Myocyte (in vitro differentiated cells): ENCODE results near the gene LRP2BP. TPM values are rescaled to one million over a fixed set of nuclear protein-coding genes. Genes with fewer than 3 reads are reported as not detected.

ENCODE experiments used
- DNase-seq: peaks from one replicate; pipeline ENCODE4 v3.0.0-alpha.2; 2012; ENCODE audit warnings: low read depth
- total RNA-seq: library from RNA; depleted of rRNA; stranded (reverse); fragments of >200 nt; gene quantifications from 2 replicates; pipeline ENCODE4 v1.2.3, GENCODE V29; 2014

LRP2BP gene
- total RNA-seq, 1 donor from 2014 or later: 1.3 TPM

DNA sequence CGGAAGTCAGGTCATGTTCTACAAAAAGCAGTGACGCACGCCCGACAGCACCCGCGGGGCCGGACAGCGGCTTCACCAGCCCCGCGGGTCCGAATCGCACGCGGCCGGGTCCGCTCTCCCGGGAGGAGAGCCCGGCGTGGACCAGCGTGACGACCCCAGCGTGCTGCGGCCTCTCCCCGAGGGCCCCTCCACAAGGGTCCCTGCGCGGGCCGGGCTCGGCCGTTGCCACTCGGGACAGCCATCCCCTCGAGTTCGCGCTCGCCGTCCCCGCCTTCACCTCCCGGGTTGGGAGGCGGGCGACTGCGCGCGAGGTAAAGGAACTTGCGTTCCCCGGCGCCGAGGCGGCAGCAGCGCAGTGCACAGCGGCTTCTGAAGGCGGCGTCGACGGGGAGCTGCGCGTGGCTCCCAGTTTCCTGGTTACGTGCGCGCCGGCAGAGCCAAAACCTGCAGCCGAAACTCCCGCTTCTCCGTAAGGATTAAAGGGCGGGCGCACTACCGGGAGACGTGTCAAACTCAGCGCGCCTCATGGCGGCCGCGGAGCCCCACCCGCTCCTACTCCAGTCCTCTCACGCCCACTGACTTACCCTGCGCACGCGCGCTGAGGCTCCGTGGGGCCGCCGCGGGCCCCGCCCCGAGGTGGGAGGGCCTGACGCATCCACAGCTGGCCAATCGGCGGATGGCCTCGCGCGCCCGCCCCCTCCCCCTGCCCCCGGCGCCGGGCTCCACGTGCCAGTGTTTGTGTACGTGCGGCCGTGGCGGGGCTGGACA, 416 bp upstream of the LRP2BP start:
- DNase-seq: peak; percentile 98

DNA sequence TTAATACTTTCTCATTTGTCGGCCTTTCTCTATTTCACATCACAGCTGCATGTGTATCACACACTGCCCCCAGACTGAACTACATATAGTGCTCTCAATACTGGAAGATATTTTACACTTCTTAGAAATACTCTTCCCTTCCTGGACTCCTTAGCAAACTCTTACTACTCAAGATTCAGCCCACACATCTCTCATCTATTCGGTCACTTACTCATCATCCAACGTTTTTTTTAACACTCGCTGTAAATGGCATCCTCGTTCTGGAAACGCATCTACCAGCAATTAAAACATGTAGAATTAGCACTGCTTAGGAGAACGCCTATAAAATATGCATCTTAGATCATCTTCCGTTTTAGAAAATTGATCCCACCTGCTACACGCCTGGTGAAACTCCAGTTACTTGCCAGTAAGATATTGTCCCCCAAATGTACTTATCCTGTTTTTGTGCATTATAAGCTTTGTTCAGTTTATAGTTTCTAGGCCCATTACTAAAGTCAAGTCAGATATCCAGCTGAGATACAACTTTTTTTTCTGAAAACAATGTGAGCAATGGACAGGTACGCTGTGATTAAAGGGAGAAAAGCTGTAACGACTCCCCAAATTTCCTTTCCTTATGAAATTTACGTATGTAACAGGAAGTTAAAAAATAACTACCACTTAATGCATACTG, 1.0 kb downstream of the LRP2BP start:
- no peak for DNase-seq

DNA sequence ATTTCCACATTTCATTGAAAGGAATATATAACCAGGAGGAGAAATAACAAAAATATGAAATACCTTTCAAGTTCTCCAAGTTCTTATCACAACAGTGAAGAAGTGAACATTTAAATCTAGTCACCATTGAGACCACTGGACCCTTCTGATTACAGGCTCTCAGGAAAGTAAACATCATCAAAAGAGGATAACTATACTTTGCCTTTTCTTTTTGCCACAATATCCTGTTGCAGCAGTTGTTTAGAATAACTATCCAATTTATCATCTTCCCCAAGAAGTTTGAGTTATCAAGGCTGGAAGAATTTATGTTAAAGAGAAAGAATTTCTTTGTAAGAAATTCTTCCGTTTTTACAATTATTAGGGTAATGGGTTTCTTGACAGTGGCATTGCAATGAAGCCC, 3.6 kb downstream of the LRP2BP start:
- no peak for DNase-seq

DNA sequence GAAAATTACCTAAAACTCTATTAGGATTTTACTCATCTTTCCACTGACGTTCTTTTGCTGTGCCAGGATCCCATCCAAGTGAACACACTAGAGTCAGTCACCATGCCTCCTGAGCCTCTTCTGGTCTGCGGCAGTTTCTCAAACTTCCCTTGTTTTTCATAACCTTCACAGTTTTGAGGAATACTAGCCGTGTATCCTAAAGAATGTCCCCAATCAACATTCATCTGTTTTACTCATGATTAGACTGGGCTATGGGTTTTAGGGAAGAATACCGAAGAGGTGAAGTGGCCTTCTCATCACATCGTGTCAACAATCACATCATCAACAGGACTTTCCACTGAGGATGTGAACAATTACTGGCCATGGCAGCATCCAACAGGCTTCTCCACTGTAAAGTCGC, 4.8 kb downstream of the LRP2BP start:
- no peak for DNase-seq

DNA sequence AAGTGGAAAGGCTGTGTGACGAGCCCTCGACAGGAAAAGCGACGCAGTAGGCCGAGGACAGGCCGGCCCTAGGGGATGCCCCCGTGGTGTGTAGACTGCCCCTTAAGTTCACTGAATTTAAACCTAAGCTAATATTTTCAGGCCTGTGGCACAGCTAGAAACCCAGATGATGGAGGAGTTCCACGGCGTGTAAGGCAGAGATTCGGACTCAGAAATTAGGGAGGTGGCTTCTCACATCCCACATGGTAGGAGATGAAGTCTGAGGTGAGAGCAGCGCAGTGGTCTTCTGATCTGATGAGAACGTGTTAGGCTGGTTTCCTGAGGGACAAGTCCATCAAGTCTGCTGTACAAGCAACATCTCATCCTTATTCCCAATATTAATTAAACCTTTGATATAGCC, 7.8 kb downstream of the LRP2BP start:
- no peak for DNase-seq

DNA sequence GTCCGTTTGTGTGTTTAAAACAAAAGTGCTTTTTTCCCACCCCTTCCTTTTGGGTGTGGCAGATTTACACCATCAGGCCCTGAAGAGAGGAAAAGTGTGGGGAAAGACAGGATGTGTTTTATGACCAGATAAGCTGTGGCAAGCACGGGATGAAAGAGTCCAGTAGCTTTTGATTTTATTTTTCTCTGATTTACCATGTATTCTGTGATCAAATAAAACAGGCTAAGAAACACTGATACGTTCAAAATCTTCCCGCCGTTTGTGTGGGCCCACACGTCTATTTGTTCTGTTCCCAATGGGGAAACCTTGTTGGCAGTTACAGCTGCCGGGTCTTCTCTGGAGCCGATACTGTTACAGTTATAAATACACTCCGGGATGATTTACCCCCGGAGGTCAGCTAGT, 10.8 kb downstream of the LRP2BP start:
- peak; percentile 60 for DNase-seq

DNA sequence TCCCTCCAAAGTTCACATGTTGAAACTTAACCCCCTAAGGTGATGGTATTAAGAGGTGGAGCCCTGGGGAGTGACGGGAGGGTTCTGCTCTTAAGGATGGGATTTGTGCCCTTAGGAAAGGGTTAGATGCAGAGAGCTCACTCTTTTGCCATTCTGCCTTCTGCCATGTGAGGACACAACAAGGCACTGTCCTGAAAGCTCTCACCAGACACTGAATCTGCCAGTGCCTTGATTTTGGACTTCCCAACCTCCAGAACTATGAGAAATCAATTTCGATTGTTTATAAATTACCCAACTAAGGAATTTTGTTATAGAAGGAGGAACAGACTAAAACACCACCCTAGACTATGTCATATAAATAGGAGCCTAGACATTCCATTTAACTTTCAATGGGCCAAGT, 11.7 kb downstream of the LRP2BP start:
- no peak for DNase-seq

DNA sequence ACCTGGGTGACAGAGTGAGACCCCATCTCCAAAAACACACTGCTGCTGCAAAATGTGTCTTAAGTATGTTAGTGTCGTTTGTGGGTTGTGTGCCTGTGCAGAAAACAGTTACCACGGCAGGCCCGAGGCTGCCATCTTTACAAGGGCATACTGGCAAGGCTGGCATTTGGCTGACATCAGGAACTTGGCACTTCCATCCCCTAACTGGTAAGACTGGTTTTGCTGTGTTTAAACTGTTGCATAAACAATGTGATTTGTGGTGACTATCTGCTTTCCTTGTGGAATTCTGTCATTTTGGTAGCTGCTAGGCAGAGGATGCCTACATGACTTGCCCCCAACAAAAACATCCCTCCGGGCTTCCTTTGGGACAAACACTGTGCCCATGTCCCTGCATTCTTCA, 12.3 kb downstream of the LRP2BP start:
- DNase-seq: no peak

DNA sequence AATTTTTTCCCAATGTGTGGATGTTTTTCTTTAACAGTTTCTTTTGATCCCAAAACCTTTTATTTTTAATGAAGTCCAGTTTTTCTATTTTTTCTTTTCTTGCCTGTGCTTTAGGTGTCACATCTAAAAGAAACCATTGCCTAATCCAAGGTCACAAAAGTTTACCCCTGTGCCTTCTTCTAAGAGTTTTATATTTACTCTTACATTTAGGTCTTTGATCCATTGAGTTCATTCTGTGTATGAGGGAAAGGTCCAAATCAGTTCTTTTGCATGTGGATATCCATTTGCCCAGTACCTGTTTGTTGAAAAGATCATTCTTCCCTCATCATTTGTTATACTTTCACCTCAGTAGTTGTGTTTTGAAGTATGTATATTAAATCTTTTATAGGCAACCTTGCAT, 13.0 kb downstream of the LRP2BP start:
- DNase-seq: no peak

DNA sequence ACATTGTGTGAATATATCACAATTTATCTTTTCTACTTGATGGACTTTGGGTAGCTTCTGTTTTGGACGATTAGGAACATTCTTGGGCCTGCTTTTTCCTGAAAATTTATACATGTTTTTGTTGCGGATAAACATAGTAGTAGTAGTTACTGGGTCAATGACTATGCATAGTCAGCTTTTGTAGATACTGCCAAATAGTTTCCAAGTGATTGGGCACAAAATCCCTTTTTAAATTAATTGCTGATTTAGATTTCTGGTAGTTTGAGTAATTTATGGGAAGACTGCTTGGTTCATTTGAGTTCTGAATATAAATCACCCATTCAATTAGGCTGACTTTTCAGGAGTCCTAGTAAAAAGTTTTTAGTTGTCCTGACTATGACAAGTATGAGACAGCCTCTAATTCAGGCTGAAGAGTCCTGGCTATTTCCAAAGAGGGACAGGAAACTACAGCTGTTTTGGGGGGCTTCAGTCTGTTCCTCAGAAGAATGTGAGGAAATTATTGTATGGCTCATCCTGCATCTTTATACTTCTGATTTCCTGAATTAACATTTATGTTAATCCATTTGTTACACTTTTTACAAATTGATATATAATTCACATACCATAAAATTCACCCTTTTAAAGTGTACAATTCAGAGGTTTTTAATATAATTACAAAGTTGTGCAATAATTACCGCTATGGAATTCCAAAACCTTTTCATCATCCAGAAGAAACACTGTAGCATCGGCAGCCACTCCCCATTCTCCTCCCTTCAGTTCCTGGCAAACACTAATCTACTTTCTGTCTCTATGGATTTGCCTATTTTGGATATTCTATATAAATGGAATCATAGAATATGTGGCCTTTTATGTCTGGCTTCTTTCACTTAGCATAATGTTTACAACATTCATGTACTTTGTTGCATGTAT, 14.2 kb downstream of the LRP2BP start:
- no peak for DNase-seq

DNA sequence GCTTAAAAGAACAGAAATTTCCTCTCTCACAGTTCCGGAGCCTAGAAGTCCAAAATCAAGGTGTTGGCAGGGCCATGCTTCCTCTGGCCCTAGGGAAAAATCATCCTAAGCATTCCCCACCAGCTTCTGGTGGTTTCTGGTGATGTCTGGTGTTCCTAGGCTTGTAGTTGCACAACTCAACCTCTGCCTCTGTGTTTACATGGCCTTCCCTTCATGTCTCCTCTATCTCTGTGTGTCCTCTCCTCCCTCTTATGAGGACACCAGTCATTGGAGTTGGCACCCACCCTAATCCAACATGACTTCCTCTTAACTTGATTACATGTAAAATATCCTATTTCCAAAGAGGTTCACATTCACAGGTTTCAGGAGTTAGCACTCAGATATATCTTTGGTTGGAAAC, 15.4 kb downstream of the LRP2BP start:
- no peak for DNase-seq

DNA sequence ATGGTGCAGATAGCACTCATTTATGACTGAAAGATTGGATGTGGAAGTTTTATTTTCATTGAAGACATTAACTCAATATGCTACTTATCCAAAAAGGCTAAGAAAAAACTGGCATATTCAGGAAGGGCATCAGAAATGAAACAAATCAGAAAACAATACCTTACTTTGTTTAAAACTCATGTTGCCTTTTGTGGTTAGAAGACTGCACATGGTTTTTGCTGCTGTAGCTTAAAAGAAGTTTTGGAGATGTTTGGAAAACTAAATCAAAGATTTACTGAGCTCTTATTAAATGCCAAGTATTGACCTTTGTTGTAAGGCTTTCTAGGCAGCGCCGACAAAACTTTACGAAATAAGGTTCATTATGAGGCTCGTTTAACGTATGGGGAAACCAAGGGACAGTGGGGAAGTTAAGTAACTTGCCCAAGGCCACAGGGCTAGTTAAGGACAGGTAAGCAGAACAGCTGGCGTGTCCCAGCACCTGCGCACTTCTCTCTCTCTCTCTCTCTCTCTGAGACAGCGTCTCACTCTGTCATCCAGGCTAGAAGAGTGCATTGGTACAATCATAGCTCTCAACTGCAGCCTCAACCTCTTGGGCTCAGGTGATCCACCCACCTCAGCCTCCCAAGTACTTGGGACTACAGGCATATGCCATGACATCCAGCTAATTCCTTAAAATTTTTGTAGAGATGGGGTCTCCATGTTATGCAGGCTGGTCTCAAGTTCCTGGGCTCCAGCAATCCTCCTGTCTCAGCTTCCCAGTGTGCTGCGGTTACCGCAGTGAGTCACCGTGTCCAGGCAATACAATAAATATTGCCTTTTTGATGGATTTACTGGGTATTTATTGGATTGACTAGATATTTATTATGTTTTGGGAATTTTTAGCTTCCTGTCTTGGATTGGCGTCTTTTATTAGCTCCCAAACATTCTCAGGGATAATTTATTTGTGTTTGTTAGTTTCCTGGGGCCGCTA, 16.1 kb downstream of the LRP2BP start:
- no peak for DNase-seq

DNA sequence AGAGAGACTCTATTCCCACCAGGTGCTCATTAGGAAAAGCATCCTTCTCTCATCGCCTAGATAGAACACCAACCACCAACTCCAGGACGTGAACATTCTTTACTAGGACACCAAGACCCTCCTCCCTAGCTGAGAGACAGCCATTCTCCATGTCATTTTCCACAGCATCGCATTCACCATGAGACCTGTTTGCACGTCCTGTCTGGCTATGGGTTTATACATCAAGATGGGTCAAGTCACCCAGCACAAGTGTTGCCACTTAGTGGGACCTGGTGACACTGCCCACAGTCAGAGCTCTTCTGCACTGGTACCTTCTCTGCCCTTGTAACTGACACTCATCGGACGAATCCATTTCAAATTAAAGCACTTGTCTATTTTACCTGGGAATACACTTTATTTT, 17.5 kb downstream of the LRP2BP start:
- no peak for DNase-seq

DNA sequence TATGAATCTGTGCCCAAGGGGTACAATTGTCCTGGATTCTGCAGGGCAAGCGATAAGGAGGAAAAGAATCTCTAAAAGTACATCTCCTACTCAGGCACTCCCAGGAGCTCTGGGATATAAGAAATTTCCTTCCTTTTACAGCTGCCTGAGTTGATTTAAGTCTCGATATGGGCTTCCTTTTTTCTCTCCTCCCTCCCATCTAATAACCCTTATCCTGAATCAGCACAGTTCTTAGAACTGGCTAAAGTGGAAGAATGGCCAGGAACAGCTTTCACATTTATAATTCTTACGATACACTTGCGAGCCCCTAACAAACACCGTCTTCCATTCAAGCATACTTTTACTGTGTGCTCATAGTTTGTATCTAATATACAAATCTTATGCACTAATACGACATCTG, 21.2 kb downstream of the LRP2BP start:
- DNase-seq: no peak

DNA sequence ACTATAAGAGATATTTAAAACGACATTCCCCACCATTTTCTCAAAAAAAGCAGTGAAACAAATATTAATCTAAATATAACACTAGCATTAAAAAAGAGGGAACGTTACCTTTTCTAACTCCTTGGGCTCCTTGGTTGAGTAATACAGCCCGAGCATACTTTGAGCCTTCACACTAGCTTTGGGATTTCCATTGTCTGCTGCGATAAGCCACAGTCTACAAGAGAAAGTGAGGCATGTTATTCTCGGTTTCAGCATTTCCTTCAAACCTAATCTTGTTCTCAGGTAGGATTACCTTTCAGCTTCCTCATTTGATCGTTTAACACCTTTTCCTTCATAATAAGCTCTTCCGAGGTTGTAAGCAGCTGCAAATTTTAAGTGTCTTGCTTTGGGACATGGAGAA, 21.7 kb downstream of the LRP2BP start:
- no peak for DNase-seq

DNA sequence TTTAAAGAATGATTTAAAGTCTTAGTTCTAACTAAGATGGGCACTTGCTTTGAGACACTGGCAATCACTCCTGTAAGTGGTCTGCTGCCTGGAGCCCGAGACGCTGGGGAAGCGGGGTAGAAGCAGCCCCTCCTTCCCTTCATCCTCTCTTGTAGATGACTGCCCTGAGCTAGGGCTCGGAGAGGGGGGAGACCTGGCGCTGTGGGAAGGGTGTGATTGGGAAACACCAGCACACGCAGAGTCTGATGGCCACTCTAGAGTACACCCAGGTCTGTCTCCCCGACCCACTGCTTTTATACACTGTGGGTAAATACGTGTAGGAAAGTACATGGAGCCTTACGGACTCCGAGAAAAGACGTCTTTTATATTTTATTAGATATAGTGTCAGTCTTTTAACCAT, 24.0 kb downstream of the LRP2BP start:
- DNase-seq: no peak

DNA sequence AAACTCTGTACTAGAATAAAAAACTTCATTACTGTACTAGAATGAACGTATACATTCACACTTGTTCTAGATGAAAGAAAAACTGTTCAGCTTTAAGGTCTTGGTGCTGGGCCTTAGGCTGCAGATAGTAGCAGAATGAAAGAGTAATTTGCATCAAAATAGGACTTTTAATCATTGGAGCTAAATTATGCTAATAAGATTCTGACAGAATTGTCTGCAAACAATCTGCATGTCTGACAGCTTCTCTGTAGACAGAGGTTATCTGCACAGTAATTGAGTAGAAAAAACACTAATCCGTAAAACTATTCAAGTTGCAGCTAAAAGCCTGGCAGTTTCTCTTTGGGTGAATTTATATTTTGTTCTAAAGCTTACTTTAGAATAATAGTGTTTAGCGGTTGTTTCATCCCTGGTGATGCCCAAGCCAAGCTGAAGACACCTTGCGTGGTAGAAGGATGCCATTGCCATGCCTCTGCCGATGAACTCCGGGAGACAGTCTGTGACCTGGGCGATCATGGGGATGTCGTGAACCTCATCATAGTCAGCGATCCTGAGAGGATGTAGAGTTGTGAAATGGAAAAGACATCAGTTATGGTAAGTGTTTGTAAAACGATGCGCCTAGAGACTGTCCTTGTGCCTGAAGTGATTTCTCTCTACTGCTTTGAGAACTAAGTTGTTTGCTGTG, 25.3 kb downstream of the LRP2BP start:
- DNase-seq: no peak

DNA sequence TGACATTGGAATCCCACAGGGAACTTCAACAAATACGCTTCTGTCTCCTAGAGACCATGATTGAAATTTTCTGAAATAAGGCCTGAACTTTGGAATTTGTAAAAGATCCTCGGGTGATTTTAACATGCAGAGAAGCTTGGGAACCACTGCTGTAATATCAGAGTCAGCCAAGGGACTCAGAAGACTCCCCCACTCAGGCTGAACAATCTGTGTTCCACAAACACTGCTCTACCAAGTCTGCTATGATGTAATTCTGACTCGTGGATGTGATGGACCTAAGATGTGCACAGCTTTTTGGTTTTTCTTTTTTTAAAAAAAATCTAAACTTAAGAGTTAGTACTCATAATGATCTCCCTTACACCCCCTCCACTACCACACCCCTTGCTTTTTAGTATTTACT, 26.0 kb downstream of the LRP2BP start:
- no peak for DNase-seq

DNA sequence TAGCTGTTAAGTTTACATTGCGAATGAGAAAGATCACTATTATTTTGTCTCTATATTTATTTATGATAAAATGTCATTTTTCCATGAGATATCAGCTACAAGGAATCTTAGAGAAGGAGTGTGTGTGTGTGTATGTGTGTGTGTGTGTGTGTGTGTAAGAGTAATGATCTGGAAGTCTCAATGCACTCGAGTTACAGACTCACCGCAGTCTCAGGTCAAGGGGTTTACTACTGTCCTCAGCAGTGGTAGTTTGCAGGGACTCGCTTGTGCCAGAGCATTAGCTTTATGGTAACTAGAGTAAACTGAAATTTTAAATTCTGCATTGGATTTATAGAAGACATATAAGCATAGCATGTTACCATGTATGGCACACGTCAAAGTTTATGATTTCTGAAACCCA, 30.8 kb downstream of the LRP2BP start:
- no peak for DNase-seq

DNA sequence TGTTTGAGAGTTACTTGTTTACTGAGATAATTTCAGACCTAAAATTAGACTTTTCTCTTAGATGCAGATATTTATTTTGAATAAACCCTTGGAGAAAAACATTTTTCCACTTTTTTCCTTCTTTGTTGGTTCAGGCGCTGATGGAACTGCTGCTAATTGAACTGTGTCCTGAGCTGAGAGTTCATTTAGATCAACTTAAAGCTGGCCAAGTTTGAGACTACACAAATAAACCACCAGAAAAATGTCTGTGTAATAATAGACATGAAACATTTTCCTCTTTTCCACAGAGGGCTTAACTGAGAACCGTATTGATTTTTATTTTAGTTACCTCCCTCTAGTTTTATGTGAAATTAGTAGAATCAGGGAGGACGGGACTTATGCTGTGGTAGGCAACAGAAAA, 32.5 kb downstream of the LRP2BP start:
- no peak for DNase-seq
